Stimulated activated effector memory CD8-positive, alpha-beta T cell treated with anti-CD3 and anti-CD28 coated beads, Interleukin-12 subunit alpha, Interleukin-12 subunit beta, amount 100 ng/mL, for 72 hours (primary cell): ENCODE data around the gene AOC1.
"Not testable (repeated sequence)": the region's sequence is repeated elsewhere in the genome, so short reads cannot be mapped to it uniquely, and the experiment has no call there.

Experiments
- ATAC-seq: fragments of 150-1000 bp; cut with Tn5 transposase; 2 replicates; pipeline ENCODE4 v1.10.0; 2021
- DNase-seq, 2 donors: peaks; one replicate each; pipeline ENCODE4 v3.0.0; 2021 to 2022; ENCODE audit warnings: low spot score in 2 of 2
- H3K27ac Mint-ChIP-seq: one replicate; pipeline ENCODE4 v1.8.0; 2022; ENCODE audit warnings: mild to moderate bottlenecking, mixed read lengths
- H3K36me3 Mint-ChIP-seq: one replicate; pipeline ENCODE4 v1.8.0; 2022; ENCODE audit warnings: mild to moderate bottlenecking, mixed read lengths
- H3K4me1 Mint-ChIP-seq: one replicate; pipeline ENCODE4 v1.8.0; 2022; ENCODE audit warnings: mixed read lengths
- H3K4me3 Mint-ChIP-seq: one replicate; pipeline ENCODE4 v1.8.0; 2022; ENCODE audit warnings: mild to moderate bottlenecking, mixed read lengths
- H3K9me3 Mint-ChIP-seq: one replicate; pipeline ENCODE4 v1.8.0; 2022; ENCODE audit warnings: mixed read lengths

The AOC1 gene

DNA sequence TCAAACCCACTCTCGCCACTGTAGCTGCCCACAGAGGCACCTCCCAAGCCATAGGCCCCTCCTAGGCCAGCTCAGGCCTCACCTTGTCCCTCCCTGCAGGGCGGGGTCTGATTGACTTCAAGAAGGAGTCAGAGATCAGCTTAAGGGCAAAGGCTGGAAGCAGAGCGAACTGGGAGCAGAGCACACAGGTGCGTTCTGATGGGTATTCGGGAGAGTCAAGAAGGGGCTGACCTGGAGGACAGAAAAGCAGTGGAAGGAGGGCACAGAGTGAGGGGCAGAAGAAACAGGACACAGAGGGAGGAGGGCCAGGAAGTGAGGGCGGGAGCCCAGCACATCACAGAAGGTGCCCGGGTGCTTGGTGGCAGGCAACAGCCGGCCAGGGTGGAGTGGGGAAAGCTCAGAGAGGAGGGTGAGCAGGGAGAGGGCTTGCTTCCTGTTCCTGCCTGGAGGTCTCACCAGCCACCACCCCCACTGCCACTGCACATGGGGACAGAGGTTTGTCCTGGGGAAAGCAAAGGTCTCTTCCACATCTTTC is at the start of gene AOC1:
Gene AOC1 (plus strand): TSS at position 147 of the 535 bp plus-strand sequence. CDS start 3,954 bp downstream, outside the sequence.
- no peaks in the 10 kb centered on the region for H3K9me3 Mint-ChIP-seq
- no peak within 1 kb of the TSS for H3K27ac Mint-ChIP-seq
- H3K4me3 Mint-ChIP-seq = no peak within 1 kb of the TSS
- no peaks in the 10 kb centered on the region for H3K36me3 Mint-ChIP-seq
- peak in 1 of 2 donors; percentile 38 for DNase-seq
- ATAC-seq = peak; percentile 18
- peaks cover 10% of the 10 kb centered on the region for H3K4me1 Mint-ChIP-seq

DNA sequence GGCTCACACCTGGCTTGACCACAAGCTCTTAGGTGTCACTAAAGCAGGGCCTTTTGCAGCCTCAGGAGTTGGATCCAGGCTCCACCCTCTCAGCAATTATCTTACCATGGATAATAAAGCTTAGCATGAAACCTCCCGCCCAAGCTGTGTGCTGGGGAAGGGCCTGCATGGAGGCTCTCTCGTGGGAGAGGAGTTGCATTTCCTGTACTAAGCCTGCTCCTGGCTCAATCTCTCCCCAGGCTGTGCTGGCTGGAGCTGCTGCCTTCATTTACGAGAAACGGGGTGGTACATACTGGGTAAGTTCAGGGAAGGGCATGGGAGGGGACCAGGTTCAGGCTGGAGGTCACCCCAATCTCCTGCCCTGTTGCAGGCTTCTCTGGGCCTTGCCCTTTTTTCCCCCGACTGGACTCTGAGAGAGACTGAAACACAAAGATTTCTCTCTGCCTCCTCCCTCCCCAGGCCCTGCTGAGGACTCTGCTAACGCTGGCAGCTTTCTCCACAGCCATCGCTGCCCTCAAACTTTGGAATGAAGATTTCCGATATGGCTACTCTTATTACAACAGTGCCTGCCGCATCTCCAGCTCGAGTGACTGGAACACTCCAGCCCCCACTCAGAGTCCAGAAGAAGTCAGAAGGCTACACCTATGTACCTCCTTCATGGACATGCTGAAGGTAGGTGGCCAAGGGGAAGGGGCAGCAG is 49.0 kb upstream of the AOC1 start:
- ATAC-seq (no peak), DNase-seq (no peak)
- no peak overlapping the region for H3K4me3 Mint-ChIP-seq
- H3K4me1 Mint-ChIP-seq = peaks cover 12% of the 10 kb centered on the region
- no peaks in the 10 kb centered on the region for H3K9me3 Mint-ChIP-seq
- no peaks in the 10 kb centered on the region for H3K36me3 Mint-ChIP-seq
- H3K27ac Mint-ChIP-seq = no peak overlapping the region

- no peak overlapping the region for H3K4me3 Mint-ChIP-seq
- DNase-seq = no peak
- H3K27ac Mint-ChIP-seq = no peak overlapping the region
- no peak for ATAC-seq
- no peaks in the 10 kb centered on the region for H3K9me3 Mint-ChIP-seq
- H3K4me1 Mint-ChIP-seq = peaks cover 12% of the 10 kb centered on the region
- H3K36me3 Mint-ChIP-seq = no peaks in the 10 kb centered on the region
These were observed 47.5 kb upstream of the AOC1 start for GRCh38 chr7:150804802-150805201.

DNA sequence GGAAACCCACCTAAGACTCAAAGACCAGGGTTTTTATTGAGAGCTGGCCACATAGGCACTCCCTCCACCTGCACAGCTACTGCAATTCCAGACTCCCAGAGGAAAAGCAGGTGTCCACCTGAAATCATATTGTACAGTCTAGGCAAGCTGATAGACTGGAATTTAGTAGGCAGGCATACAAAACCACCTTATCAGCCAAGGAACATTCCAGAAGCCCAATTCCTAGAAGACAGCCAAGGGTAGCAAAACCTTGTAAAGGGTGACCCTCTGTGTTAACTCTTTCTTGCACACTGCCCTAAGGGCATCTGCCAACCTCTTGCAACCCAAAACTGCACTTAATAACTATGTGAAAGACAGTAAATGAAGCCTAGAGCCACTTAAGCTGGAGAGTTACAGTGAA is 46.5 kb upstream of the AOC1 start:
- DNase-seq = no peak
- Mint-ChIP-seq H3K27ac (no peak overlapping the region), H3K4me1 (peaks cover 12% of the 10 kb centered on the region), H3K4me3 (no peak overlapping the region), H3K9me3 (no peaks in the 10 kb centered on the region), H3K36me3 (no peaks in the 10 kb centered on the region)
- ATAC-seq = no peak

- H3K9me3 Mint-ChIP-seq = no peaks in the 10 kb centered on the region
- no peak for ATAC-seq
- peaks cover 8% of the 10 kb centered on the region for H3K4me1 Mint-ChIP-seq
- no peak overlapping the region for H3K4me3 Mint-ChIP-seq
- DNase-seq = no peak
- H3K27ac Mint-ChIP-seq = no peak overlapping the region
- no peaks in the 10 kb centered on the region for H3K36me3 Mint-ChIP-seq
These were observed 45.9 kb upstream of the AOC1 start for GRCh38 chr7:150806454-150806853.

- DNase-seq = no peak
- H3K9me3 Mint-ChIP-seq = no peaks in the 10 kb centered on the region
- H3K36me3 Mint-ChIP-seq = no peaks in the 10 kb centered on the region
- no peak overlapping the region for H3K27ac Mint-ChIP-seq
- H3K4me1 Mint-ChIP-seq = peaks cover 4% of the 10 kb centered on the region
- H3K4me3 Mint-ChIP-seq = no peak overlapping the region
- no peak for ATAC-seq
These were observed 45.5 kb upstream of the AOC1 start for GRCh38 chr7:150806863-150807262.

GRCh38 chr7:150807616-150808438 is 44.5 kb upstream of the AOC1 start:
- H3K4me1 Mint-ChIP-seq, ATAC-seq, H3K4me3 Mint-ChIP-seq, H3K36me3 Mint-ChIP-seq, H3K27ac Mint-ChIP-seq, DNase-seq, H3K9me3 Mint-ChIP-seq: not testable (repeated sequence)

DNA sequence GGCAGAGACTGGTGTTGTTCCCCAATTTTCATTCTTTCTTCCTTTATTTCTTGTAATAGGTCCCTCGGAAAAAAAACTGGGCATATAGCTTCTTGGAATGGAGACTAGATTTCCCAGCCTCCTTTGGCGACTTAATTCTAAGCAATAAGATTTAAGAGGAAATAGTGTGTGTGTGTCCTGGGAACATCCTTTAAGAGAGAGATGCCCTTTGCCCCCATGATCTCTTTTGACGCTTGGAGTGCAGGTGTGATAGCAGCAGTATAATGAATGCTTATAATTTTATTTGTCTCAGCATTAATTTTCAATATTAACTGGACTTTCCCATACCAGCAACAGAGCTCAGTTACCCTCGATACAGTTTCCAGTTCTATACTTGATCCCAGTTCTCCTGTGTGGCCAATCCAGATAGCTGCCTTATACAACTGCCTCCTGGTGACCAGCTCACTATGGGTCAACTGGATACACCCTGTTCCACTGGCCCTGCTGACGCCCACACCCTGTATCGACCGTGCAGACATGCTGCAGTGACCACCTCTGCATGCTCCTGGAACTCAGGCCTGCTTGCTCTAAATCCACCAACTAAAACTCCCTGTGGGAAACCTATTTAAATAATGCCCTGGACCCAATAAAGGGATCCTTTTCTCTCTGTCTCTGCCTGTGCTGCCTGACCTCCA is 37.9 kb upstream of the AOC1 start:
- Mint-ChIP-seq H3K9me3 (peaks cover 8% of the 10 kb centered on the region), H3K4me3 (no peak overlapping the region), H3K36me3 (no peaks in the 10 kb centered on the region), H3K4me1 (no peaks in the 10 kb centered on the region), H3K27ac (no peak overlapping the region)
- DNase-seq (no peak), ATAC-seq (no peak)

GRCh38 chr7:150818971-150819370 is 33.3 kb upstream of the AOC1 start:
- Mint-ChIP-seq H3K4me3 (no peak overlapping the region), H3K36me3 (no peaks in the 10 kb centered on the region)

GRCh38 chr7:150820148-150820547 is 32.2 kb upstream of the AOC1 start:
- peaks cover 8% of the 10 kb centered on the region for H3K9me3 Mint-ChIP-seq
- DNase-seq (no peak), ATAC-seq (no peak)
- H3K27ac Mint-ChIP-seq = no peak overlapping the region
- no peak overlapping the region for H3K4me3 Mint-ChIP-seq
- no peaks in the 10 kb centered on the region for H3K4me1 Mint-ChIP-seq
- no peaks in the 10 kb centered on the region for H3K36me3 Mint-ChIP-seq

More at GRCh38 chr7:150818971-150819370, 33.3 kb upstream of the AOC1 start:
- Mint-ChIP-seq H3K27ac (no peak overlapping the region), H3K9me3 (peaks cover 8% of the 10 kb centered on the region), H3K4me1 (no peaks in the 10 kb centered on the region)
- ATAC-seq (peak; percentile 80), DNase-seq (no peak)

DNA sequence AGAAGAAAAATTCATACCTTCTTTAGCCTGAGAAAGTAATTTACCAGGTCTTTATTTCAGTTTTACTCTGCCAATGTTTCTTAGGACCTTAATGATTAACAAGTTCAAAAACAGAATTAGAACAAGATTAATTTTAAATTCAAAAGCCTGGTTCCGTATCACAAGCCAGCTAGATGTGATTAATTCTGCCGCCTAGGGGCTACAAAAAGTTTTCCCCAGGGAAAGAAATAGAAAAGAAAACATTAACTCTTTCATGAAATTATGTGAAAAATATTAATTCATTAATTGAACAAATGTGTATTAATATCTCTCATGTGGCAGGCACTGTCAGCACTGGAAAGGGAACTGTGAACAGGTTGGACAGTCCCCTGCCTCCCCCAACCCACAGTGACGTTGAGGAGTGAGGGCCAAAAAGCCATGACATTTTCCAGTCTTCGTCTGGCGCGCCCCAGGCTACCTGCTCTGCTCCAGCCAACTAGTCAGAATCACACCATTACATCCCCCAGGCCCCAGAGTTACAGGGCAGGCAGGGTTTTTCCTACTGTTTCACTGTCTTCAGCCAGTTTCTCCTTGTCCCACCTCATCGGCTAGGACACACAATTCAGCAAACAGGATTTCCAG is 31.6 kb upstream of the AOC1 start:
- DNase-seq = no peak
- Mint-ChIP-seq H3K27ac (no peak overlapping the region), H3K36me3 (no peaks in the 10 kb centered on the region), H3K4me1 (no peaks in the 10 kb centered on the region), H3K4me3 (no peak overlapping the region), H3K9me3 (peaks cover 8% of the 10 kb centered on the region)
- no peak for ATAC-seq

- Mint-ChIP-seq H3K4me1 (no peaks in the 10 kb centered on the region), H3K9me3 (no peaks in the 10 kb centered on the region), H3K36me3 (no peaks in the 10 kb centered on the region), H3K27ac (no peak overlapping the region), H3K4me3 (no peak overlapping the region)
- DNase-seq (no peak), ATAC-seq (no peak)
These were observed 29.3 kb upstream of the AOC1 start for GRCh38 chr7:150823043-150823442.

- DNase-seq = no peak
- no peaks in the 10 kb centered on the region for H3K36me3 Mint-ChIP-seq
- H3K27ac Mint-ChIP-seq = no peak overlapping the region
- no peaks in the 10 kb centered on the region for H3K9me3 Mint-ChIP-seq
- ATAC-seq = no peak
- H3K4me1 Mint-ChIP-seq = no peaks in the 10 kb centered on the region
- no peak overlapping the region for H3K4me3 Mint-ChIP-seq
These were observed 28.7 kb upstream of the AOC1 start for GRCh38 chr7:150823484-150824126.

GRCh38 chr7:150824379-150825177 is 27.7 kb upstream of the AOC1 start:
- Mint-ChIP-seq H3K27ac (no peak overlapping the region), H3K4me3 (no peak overlapping the region), H3K36me3 (no peaks in the 10 kb centered on the region), H3K9me3 (no peaks in the 10 kb centered on the region), H3K4me1 (no peaks in the 10 kb centered on the region)
- DNase-seq = no peak
- ATAC-seq = no peak
